ENCODE measurements around the gene LRRC8C. TPM values are rescaled to one million over a fixed set of nuclear protein-coding genes. Genes with fewer than 3 reads are reported as not detected.

Gene LRRC8C
- total RNA-seq, 3 donors from 2014 or later = 1.5 to 5.0 (median 3.0) TPM

DNA sequence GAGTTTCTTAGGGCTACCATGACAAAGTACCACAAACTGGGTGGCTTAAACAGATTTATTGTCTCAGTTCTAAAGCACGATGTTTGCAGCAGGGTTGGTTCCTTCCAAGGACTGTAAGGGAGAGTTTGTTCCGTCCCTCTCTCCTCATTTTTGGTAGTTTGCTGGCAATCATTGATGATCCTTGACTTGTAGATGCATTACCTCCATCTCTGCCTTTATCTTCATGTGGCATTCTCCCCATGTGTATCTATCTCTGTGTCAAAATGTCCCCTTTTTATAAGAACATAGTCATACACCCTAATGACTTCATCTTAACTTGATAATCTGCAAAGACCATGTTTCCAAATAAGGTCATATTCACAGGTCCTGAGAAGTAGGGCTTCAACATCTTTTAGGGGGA is 90.2 kb downstream of the LRRC8C start:
- Histone ChIP-seq H3K4me1 (ENCODE audit: low read depth) (peaks cover 7% of the 10 kb centered on the region), H3K36me3 (ENCODE audit: low read depth) (no peaks in the 10 kb centered on the region), H3K4me3 (no peak overlapping the region), H3K9me3 (no peaks in the 10 kb centered on the region)
- DNase-seq = no peak
- intact Hi-C loops (cut with DNase I, micrococcal nuclease) = no loop called here
- TF ChIP-seq, protein P1, sequence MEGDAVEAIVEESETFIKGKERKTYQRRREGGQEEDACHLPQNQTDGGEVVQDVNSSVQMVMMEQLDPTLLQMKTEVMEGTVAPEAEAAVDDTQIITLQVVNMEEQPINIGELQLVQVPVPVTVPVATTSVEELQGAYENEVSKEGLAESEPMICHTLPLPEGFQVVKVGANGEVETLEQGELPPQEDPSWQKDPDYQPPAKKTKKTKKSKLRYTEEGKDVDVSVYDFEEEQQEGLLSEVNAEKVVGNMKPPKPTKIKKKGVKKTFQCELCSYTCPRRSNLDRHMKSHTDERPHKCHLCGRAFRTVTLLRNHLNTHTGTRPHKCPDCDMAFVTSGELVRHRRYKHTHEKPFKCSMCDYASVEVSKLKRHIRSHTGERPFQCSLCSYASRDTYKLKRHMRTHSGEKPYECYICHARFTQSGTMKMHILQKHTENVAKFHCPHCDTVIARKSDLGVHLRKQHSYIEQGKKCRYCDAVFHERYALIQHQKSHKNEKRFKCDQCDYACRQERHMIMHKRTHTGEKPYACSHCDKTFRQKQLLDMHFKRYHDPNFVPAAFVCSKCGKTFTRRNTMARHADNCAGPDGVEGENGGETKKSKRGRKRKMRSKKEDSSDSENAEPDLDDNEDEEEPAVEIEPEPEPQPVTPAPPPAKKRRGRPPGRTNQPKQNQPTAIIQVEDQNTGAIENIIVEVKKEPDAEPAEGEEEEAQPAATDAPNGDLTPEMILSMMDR (IDR thresholded peaks at IDR 0.05) = no peak
- no peak for ATAC-seq

DNA sequence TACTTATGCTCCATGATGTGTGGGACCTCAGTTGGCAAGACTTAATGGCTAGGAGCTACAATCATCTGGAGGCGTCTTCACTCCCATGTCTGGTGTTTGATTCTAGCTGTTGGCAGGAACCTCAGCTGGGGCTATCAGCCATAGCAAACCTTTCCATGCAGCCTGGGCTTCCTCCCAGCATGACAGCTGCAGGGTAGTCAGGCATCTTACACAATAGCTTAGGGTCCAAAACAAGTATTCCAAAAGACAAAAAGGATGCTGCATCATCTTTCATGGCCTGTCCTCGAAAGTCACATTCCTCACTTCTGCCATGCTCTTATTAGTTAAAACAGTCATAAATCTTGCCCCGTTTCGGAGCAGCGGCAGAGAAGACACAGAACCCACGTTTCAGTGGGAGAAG is 90.9 kb downstream of the LRRC8C start:
- DNase-seq = no peak
- ATAC-seq = peak; percentile 15
- Histone ChIP-seq H3K4me1 (ENCODE audit: low read depth) (peaks cover 6% of the 10 kb centered on the region), H3K4me3 (no peak overlapping the region), H3K9me3 (no peaks in the 10 kb centered on the region), H3K36me3 (ENCODE audit: low read depth) (no peaks in the 10 kb centered on the region)
- intact Hi-C loops (cut with DNase I, micrococcal nuclease) = no loop called here
- TF ChIP-seq, protein P1 (IDR thresholded peaks at IDR 0.05) = no peak

DNA sequence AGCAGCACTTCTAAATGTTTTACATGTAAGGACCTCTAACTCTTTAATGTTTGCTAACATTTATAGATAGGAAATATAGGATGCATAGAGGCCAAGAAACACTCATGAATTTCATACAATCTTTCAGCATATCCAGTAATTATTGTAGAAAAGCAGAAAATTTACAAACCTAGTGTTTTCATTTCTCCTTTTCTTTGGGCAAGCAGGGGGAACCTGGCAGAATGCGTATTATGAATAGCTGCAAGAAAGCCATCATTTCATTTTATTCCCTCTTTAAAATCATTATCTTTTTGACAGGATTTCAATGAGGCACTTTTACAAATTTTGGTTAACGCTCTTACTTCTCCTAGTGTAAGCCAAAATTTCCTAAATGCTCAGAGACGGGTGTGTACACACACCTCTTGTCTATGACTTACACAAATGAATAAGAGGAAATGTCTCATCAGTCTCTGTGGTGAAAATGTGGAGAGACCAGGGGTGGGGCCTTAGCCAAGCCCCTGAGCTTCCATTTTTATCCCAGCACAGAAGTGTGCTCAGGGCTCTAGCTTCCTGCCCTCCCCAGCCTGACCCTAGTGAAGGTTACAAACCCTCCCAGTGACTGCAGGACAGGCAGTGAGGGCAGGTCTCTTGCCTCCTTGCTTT is 91.6 kb downstream of the LRRC8C start:
- H3K4me3 ChIP-seq = no peak overlapping the region
- ATAC-seq (peak; percentile 55), DNase-seq (no peak)
- peaks cover under 1% of the 10 kb centered on the region for H3K4me1 ChIP-seq (ENCODE audit: low read depth)
- no peaks in the 10 kb centered on the region for H3K36me3 ChIP-seq (ENCODE audit: low read depth)
- H3K9me3 ChIP-seq = no peaks in the 10 kb centered on the region
- TF ChIP-seq, protein P1 (IDR thresholded peaks at IDR 0.05) = no peak
- intact Hi-C loops (cut with DNase I, micrococcal nuclease) = no loop called here

DNA sequence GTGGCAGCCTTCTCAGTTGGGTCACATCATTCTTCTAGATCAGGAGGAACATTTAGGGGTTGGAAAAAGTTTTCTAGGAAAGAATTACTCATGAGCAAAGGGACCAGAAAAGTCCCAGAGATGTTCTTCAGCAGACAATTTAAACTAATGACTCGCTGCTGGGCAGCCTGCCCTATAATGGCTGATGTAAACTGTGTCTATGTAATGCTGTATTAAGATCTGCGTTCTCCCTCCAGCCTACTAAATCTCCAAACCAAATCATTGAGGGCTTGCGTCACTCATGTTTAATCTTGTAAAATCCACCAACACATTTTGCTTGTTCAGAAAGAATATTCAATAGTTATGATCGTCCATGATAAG is 92.1 kb downstream of the LRRC8C start:
- intact Hi-C loops (cut with DNase I, micrococcal nuclease) = no loop called here
- H3K4me3 ChIP-seq = no peak overlapping the region
- DNase-seq (peak in 1 of 3 donors; percentile 49), ATAC-seq (peak; percentile 50)
- no peaks in the 10 kb centered on the region for H3K4me1 ChIP-seq (ENCODE audit: low read depth)
- no peaks in the 10 kb centered on the region for H3K36me3 ChIP-seq (ENCODE audit: low read depth)
- TF ChIP-seq, protein P1 (IDR thresholded peaks at IDR 0.05) = no peak
- H3K9me3 ChIP-seq = no peaks in the 10 kb centered on the region

DNA sequence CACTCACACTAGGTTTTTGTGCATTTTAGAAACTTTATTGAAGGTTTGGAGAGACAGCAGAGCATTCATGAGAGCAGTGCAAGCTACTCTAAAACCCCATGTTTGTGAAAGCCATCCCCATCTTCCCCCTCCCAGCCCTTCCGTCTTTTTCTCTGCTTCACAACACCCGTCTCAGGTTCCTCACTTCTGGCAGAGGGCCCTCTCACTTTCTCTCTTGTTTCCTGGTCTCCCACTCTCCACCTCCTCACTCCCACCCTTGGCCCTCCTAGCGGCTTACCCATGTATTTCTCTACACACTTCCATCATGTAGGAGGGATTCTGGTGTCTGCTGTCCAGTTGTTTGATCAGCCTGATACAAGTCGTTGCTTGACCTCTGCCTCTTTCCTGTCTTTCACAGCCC is 92.7 kb downstream of the LRRC8C start:
- DNase-seq = no peak
- TF ChIP-seq, protein P1 (IDR thresholded peaks at IDR 0.05) = no peak
- no peaks in the 10 kb centered on the region for H3K36me3 ChIP-seq (ENCODE audit: low read depth)
- peak; percentile 10 for ATAC-seq
- intact Hi-C loops (cut with DNase I, micrococcal nuclease) = no loop called here
- no peaks in the 10 kb centered on the region for H3K4me1 ChIP-seq (ENCODE audit: low read depth)
- H3K9me3 ChIP-seq = no peaks in the 10 kb centered on the region
- no peak overlapping the region for H3K4me3 ChIP-seq
